Measurements from ENCODE around the gene GPAM. TPM values are rescaled to one million over a fixed set of nuclear protein-coding genes. Genes with fewer than 3 reads are reported as not detected.
"Not testable (repeated sequence)": the region's sequence is repeated elsewhere in the genome, so short reads cannot be mapped to it uniquely, and the experiment has no call there.

GPAM gene, protein sequence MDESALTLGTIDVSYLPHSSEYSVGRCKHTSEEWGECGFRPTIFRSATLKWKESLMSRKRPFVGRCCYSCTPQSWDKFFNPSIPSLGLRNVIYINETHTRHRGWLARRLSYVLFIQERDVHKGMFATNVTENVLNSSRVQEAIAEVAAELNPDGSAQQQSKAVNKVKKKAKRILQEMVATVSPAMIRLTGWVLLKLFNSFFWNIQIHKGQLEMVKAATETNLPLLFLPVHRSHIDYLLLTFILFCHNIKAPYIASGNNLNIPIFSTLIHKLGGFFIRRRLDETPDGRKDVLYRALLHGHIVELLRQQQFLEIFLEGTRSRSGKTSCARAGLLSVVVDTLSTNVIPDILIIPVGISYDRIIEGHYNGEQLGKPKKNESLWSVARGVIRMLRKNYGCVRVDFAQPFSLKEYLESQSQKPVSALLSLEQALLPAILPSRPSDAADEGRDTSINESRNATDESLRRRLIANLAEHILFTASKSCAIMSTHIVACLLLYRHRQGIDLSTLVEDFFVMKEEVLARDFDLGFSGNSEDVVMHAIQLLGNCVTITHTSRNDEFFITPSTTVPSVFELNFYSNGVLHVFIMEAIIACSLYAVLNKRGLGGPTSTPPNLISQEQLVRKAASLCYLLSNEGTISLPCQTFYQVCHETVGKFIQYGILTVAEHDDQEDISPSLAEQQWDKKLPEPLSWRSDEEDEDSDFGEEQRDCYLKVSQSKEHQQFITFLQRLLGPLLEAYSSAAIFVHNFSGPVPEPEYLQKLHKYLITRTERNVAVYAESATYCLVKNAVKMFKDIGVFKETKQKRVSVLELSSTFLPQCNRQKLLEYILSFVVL
- 1 to 10 TPM; 3.3 to 4.7 TPM for total RNA-seq

DNA sequence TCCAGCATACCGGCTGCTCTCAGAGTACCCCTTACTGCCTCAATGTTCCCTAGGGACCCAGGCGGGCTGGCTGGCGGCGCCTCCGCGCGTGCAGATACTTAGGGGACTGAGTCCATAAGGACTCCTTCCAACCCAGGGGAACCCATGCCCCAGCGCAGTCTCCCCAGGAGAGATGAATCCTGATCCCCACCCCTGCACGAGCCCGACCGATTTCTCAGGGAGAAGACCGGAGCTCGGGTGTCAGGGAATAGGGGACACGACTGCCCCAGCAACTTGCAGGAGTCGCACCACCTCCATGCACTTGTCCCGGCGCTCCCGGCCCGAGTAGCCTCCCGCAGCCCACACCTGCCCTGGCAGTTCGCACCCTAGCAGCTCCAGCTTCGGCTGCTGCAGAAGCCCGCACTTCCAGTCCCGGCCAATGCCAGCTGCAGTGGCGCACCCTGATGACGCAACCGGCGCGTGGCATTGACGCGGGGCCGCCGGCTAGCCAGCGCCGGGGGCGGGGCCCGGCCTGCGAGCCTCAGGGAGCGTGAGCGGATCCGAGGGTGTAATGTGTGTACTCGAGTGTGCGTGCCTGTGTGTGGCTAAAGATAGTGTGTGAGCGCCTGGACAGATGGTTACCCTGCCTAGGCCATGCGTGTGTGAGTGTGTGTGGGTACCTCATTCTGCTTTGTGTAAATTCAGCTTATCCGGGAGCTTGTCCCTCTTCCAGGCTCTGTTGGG lies at the start of gene GPAM:
Gene GPAM (minus strand): TSS at position 437 of the 723 bp plus-strand sequence. CDS start 1,981 bp downstream, outside the sequence.
- H3K4me1 Mint-ChIP-seq (ENCODE audit: low read depth) = peaks cover 24% of the 10 kb centered on the region
- peak within 1 kb of the TSS; percentile 88 for H3K4me3 Mint-ChIP-seq
- peak; percentile 98 for DNase-seq
- peaks cover 5% of the 10 kb centered on the region for H3K9me3 Mint-ChIP-seq
- H3K36me3 Mint-ChIP-seq = peaks cover 15% of the 10 kb centered on the region
- H3K27me3 Mint-ChIP-seq = no peaks in the 10 kb centered on the region
- intact Hi-C loops (cut with micrococcal nuclease) = loop anchor here (5.0 to 10.0 kb wide), 5 partner anchors 124 to 1991 kb away; partner anchors contain the start of genes CCDC186, TDRD1, VTI1A and ZDHHC6
- H3K27ac Mint-ChIP-seq = peak within 1 kb of the TSS; percentile 81
- CTCF ChIA-PET = interaction anchor here (0.8 to 2.6 kb wide), 9 partner anchors 43 to 288 kb away, joined by 3 to 14 read pairs (median 5); no protein-coding TSS in a partner anchor
- POLR2A ChIA-PET = interaction anchor here (0.8 to 1.3 kb wide), 2 partner anchors 11 to 264 kb away, joined by 3 to 5 read pairs; partner anchors contain the start of gene VTI1A

DNA sequence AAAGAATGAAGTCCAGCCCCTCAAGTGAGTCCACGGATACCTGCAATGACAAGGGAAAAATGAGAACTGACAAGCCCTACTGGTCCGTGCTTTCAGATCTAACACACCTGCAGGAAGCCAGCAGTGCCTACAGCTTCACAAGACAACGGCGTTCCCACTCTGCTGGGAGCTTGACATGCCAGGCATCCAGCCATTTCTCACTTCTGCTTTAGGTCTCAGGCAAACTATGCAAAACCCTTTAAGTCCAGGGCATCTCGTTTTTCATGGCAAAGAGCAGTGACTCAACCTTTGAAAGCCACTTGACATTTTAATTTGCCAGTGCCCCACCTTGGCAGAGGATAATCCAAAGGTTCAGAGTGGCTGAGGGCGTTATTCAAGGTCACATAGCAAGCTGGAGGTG lies 49.1 kb upstream of the GPAM start:
- CTCF ChIA-PET = interaction anchor here (1.0 kb wide), 1 partner anchor 122 kb away, joined by 3 read pairs; no protein-coding TSS in a partner anchor
- H3K9me3 Mint-ChIP-seq = no peaks in the 10 kb centered on the region
- no peak overlapping the region for H3K27ac Mint-ChIP-seq
- intact Hi-C loops (cut with micrococcal nuclease) = no loop called here
- no peaks in the 10 kb centered on the region for H3K36me3 Mint-ChIP-seq
- H3K4me1 Mint-ChIP-seq (ENCODE audit: low read depth) = no peaks in the 10 kb centered on the region
- peaks cover 2% of the 10 kb centered on the region for H3K27me3 Mint-ChIP-seq
- DNase-seq = no peak
- POLR2A ChIA-PET = no interaction called here
- no peak overlapping the region for H3K4me3 Mint-ChIP-seq

DNA sequence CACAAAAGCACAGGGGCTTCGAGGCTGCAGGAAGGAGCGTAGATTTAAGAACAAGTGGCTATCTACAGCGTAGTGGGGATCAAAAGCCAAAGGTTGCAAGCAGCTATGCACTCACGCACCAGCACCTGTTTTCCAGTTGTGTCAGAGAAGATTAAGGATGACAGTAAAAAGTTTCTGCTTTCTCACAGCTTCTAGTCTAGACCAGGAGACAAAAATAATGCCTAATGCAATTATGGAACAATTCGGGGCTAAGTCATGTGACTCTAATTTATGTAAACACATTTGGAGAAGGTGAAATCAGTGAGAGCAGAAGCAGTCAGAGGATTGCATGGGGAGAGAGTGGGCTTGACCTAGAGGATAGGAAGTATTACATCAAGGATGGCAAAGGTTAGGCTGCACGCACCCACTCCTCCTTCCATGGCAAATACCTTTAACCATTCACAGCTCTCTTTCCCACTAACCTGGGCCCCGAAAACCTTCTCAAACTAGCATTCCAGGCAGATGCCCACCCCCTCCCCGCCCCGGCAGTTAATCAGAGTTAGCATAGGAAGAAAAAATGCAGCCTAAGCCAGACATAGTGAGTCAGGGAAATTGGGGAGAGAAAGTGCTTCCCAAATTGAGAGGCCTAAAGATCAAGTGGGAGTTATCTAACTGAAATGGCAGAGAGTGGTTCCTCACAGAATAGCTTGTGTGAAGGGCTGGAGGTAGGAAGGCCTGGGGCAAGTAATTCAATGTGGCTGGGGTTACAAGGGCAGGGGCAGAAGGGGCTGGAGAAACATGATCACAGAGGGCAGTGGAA lies 48.2 kb upstream of the GPAM start:
- CTCF ChIA-PET = no interaction called here
- Mint-ChIP-seq H3K9me3 (no peaks in the 10 kb centered on the region), H3K4me1 (ENCODE audit: low read depth) (no peaks in the 10 kb centered on the region), H3K27me3 (peaks cover 10% of the 10 kb centered on the region), H3K36me3 (no peaks in the 10 kb centered on the region), H3K4me3 (no peak overlapping the region), H3K27ac (no peak overlapping the region)
- POLR2A ChIA-PET = no interaction called here
- intact Hi-C loops (cut with micrococcal nuclease) = no loop called here
- DNase-seq = no peak

DNA sequence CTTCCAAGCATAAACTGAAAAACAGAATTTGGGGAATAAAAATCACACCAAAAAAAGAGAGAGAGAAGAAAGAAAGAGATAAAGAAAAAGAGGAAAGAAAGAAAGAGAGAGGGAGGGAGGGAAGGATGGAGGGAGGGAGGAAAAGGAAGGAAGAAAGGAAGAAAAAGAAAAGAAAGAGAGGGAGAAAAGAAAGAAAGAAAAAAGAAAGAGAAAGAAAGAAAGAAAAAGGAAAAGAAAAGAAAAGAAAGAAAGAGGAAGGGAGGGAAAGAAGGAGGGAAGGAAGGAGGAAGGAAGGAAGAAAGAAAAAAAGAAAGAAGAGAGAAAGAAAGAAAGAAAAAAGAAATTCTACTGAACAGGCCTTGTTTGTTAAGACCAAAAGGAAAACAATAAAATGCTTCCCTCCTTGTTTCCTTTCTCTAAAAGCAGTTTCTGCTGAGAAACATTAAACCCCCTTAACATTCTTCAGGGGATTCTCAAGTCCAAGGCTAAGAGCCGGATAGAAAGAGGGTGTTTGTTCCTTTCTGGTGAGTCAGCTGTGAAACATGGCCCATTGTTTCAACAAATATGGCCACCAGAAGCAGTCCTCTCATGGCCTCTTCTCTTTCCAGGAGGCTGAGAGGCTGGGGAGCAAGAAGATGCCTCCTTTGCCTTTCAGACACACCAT lies 46.9 kb upstream of the GPAM start:
- ChIA-PET POLR2A (no interaction called here), CTCF (no interaction called here)
- Mint-ChIP-seq H3K4me3 (no peak overlapping the region), H3K27ac (no peak overlapping the region), H3K4me1 (ENCODE audit: low read depth) (no peaks in the 10 kb centered on the region), H3K27me3 (peaks cover 15% of the 10 kb centered on the region), H3K9me3 (no peaks in the 10 kb centered on the region), H3K36me3 (no peaks in the 10 kb centered on the region)
- DNase-seq = no peak
- intact Hi-C loops (cut with micrococcal nuclease) = no loop called here

DNA sequence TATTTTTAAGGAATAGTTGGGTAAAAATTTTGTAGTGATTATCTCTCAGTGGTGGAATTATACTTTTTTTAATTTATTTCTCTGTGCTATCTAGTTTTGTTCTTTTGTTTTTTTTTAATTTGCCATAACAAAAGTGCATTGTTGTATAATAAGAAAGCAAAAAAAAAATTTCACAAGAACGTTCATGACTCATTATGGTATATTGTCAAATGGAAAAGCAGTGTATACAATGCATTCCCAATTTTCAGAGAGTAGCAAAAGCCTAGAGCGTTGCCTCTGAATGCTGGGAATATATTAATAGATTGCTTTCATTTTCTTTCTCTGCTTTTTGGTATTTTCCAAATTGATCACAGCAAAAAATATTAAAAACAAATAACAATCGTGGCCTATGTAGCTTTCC lies 46.3 kb upstream of the GPAM start:
- Mint-ChIP-seq H3K4me3 (no peak overlapping the region), H3K36me3 (no peaks in the 10 kb centered on the region), H3K9me3 (no peaks in the 10 kb centered on the region), H3K4me1 (ENCODE audit: low read depth) (no peaks in the 10 kb centered on the region), H3K27me3 (peaks cover 15% of the 10 kb centered on the region), H3K27ac (no peak overlapping the region)
- intact Hi-C loops (cut with micrococcal nuclease) = no loop called here
- CTCF ChIA-PET = no interaction called here
- POLR2A ChIA-PET = no interaction called here
- DNase-seq = no peak

DNA sequence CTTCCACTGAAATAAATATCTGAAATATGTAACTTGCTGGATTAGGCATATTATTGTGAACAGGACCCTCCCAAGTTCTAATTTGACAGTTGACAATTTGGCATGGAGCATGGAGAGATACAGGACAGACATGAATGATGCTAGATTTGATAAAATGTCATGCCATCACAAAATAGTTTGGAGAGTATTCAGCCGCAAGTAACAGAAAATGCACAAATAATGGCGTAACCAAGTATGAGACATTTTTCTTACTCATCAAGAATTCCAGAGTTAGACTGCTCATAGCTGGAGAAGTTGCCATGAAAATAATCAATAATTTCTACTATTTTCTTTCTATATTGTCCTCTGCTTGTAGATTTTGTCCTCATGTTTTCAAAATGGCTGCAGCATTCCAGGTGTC lies 45.5 kb upstream of the GPAM start:
- Mint-ChIP-seq H3K36me3 (no peaks in the 10 kb centered on the region), H3K9me3 (no peaks in the 10 kb centered on the region), H3K4me1 (ENCODE audit: low read depth) (no peaks in the 10 kb centered on the region), H3K27me3 (peaks cover 15% of the 10 kb centered on the region), H3K27ac (no peak overlapping the region), H3K4me3 (no peak overlapping the region)
- CTCF ChIA-PET = no interaction called here
- POLR2A ChIA-PET = no interaction called here
- DNase-seq = no peak
- intact Hi-C loops (cut with micrococcal nuclease) = no loop called here

DNA sequence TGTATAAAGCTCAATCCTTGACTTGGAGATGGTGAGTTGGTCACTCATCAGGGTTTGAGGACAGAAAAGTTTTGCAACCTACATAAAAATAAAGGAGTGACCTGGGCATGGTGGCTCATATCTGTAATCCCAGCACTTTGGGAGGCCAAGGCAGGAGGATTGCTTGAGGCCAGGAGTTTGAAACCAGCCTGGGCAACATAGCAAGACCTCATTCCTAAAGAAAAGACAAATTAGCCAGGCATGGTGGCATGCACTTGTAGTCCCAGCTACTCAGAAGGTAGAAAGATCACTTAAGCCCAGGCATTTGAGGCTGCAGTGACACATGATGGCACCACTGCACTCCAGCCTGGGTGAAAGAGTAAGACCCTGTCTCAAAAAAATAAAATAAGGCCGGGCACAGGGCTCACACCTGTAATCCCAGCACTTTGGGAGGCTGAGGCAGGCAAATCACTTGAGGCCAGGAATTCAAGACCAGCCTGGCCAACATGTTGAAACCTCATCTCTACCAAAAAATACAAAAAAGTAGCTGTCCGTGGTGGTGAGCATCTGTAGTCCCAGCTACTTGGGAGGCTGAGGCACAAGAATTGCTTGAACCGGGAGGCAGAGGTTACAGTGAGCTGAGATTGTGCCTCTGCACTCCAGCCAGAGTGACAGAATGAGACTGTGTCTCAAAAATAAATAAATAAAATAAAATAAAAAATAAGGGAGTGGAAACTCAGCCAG lies 45.0 kb upstream of the GPAM start:
- H3K36me3 Mint-ChIP-seq; DNase-seq; H3K4me3 Mint-ChIP-seq; CTCF ChIA-PET; intact Hi-C loops (cut with micrococcal nuclease); H3K9me3 Mint-ChIP-seq; POLR2A ChIA-PET; H3K4me1 Mint-ChIP-seq (ENCODE audit: low read depth); H3K27ac Mint-ChIP-seq: not testable (repeated sequence)
- H3K27me3 Mint-ChIP-seq = peaks cover 15% of the 10 kb centered on the region

DNA sequence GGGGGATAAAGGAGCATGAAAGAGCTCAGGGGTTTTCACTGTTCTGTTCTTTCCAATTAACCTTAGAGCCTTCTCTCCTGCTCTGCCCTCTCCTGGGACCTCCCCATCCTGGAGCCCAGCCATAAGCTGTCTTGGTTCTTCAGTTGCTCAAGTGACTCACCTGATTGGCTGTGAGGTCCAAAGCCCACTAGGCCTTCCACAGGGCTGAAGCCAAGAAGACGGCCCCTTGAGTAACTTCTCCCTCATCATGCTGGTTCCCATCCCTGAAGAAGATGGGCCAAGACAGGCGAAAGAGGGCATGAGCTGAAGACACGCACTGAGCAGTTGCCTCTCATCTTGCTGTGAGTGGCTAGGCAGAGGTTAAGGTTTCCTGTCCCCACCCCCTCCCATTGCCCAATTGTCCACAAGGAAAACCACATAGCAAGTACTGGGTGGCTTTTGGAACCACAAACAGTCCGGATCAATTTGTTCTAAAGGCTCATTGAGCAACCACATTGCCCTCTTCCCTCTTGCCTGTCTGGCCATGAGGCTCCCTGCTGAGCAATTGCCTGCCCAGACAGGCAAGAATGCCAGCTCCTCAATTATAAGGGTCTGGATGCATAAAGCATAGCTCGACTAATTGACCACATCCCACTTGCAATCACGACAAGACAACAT lies 43.9 kb upstream of the GPAM start:
- H3K4me3 Mint-ChIP-seq = no peak overlapping the region
- no peaks in the 10 kb centered on the region for H3K4me1 Mint-ChIP-seq (ENCODE audit: low read depth)
- DNase-seq = no peak
- H3K9me3 Mint-ChIP-seq = no peaks in the 10 kb centered on the region
- CTCF ChIA-PET = no interaction called here
- POLR2A ChIA-PET = no interaction called here
- no peak overlapping the region for H3K27ac Mint-ChIP-seq
- intact Hi-C loops (cut with micrococcal nuclease) = no loop called here
- H3K36me3 Mint-ChIP-seq = no peaks in the 10 kb centered on the region
- peaks cover 15% of the 10 kb centered on the region for H3K27me3 Mint-ChIP-seq

DNA sequence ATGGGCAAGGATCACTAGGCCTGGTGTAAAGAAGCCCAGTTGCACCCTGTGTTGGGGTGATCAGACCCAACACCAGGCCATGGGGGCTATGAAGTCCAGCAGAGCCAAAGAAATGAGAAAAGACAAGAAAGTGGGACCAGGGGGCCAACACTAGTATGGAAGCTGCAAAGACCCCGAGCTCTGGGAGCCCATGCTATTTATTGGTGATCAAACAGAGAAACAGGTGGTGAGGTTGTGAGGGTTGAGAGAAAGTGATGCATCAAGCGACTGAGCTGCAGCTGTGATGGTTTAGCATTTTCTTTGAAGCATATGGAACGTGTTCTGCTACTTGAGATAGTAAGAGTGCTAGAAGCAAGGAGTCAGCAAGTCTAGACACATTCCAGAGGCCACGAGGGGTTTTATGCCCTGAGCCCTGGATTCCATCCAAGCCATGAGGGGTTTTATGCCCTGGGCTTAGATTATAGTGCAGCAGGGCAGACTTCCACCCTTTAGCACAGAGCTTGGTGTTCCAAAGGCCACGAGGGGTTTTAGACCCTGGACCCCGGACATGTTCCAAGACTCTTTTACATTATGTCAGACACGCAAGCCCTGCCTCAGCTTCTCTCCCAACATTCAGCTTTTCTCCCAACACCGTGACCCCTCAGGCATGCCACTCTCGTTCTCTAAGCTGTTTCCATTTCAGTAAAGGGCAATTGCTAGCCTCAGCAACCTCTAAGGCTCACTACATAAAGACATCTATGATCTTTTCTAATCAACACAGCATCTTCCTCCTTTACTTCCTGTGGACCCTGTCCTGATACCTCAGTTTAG lies 43.1 kb upstream of the GPAM start:
- Mint-ChIP-seq H3K4me1 (ENCODE audit: low read depth) (no peaks in the 10 kb centered on the region), H3K4me3 (no peak overlapping the region)
- POLR2A ChIA-PET = no interaction called here

More for the DNA sequence above, 43.1 kb upstream of the GPAM start:
- H3K9me3 Mint-ChIP-seq = no peaks in the 10 kb centered on the region
- DNase-seq = no peak
- intact Hi-C loops (cut with micrococcal nuclease) = no loop called here
- H3K27ac Mint-ChIP-seq = no peak overlapping the region
- H3K27me3 Mint-ChIP-seq = peaks cover 15% of the 10 kb centered on the region
- CTCF ChIA-PET = no interaction called here
- no peaks in the 10 kb centered on the region for H3K36me3 Mint-ChIP-seq
